H1 (cell line): Measurements from ENCODE around the gene EFCAB6. TPM values are rescaled to one million over a fixed set of nuclear protein-coding genes. Genes with fewer than 3 reads are reported as not detected.

Experiments
- CTCF ChIA-PET: fragments of 300-600 bp; sonication (Branson Sonifier 250); formaldehyde crosslinking; loops from one replicate; lab custom pipeline; 2021; ENCODE audit not compliant: partially characterized antibody; lab: Charles Lee
- POLR2A ChIA-PET: fragments of 300-600 bp; sonication (Branson Sonifier 250); formaldehyde crosslinking; loops from one replicate; lab custom pipeline; 2021; ENCODE audit warnings: inconsistent platforms; ENCODE audit not compliant: partially characterized antibody; lab: Charles Lee
- DNase-seq, 2 experiments: peaks; one replicate each; pipeline versions ENCODE4 v3.0.0 to v3.0.0-alpha.2; 2010 to 2022; ENCODE audit warnings: low spot score in 2 of 2, low read depth in 1 of 2, mixed read lengths in 1 of 2
- FAIRE-seq: peaks from 2 replicates; lab custom pipeline; 2011; peaks lifted over from hg19 to GRCh38; lab: Jason Lieb, UNC
- H2AFZ ChIP-seq: 2 replicates; pipeline ENCODE4 v1.8.1; 2012; ENCODE audit warnings: low read length, inconsistent platforms
- H2AK5ac ChIP-seq: 2 replicates; pipeline ENCODE4 v1.6.1; 2013; ENCODE audit warnings: low read depth, low read length
- H2BK120ac ChIP-seq: replicated peaks from 2 replicates; pipeline ENCODE3; 2013; ENCODE audit warnings: low read depth, low read length, inconsistent platforms
- H2BK12ac ChIP-seq: 2 replicates; pipeline ENCODE4 v1.6.1; 2013; ENCODE audit warnings: low read depth, low read length
- H2BK15ac ChIP-seq: 2 replicates; pipeline ENCODE4 v1.6.1; 2013; ENCODE audit warnings: low read length
- H2BK20ac ChIP-seq: 2 replicates; pipeline ENCODE4 v1.6.1; 2013; ENCODE audit warnings: low read length
- H2BK5ac ChIP-seq: 2 replicates; pipeline ENCODE4 v1.6.1; 2013; ENCODE audit warnings: low read depth, low read length
- H3K14ac ChIP-seq: 2 replicates; pipeline ENCODE4 v1.6.1; 2013; ENCODE audit warnings: inconsistent platforms; ENCODE audit not compliant: insufficient read length
- H3K18ac ChIP-seq: 2 replicates; pipeline ENCODE4 v1.6.1; 2013; ENCODE audit warnings: low read length; ENCODE audit errors: extremely low read depth
- H3K23ac ChIP-seq: 2 replicates; pipeline ENCODE4 v1.6.1; 2013; ENCODE audit warnings: inconsistent platforms; ENCODE audit not compliant: insufficient read length
- H3K23me2 ChIP-seq: 2 replicates; pipeline ENCODE4 v1.6.1; 2013; ENCODE audit warnings: low read depth, low read length
- H3K27ac ChIP-seq: 2 replicates; pipeline ENCODE4 v1.6.1; 2011; ENCODE audit warnings: low read depth, low read length, inconsistent platforms
- H3K27me3 ChIP-seq, 4 experiments: replicated peaks in 1 of 4; 1 replicate in 1 of 4; 2 replicates in 3 of 4; pipeline versions ENCODE4 v1.6.1 to v1.8.1; 2011 to 2013; ENCODE audit warnings: low read length in 3 of 4, mild to moderate bottlenecking in 3 of 4, inconsistent platforms in 2 of 4, mixed read lengths in 2 of 4, moderate library complexity in 1 of 4; ENCODE audit not compliant: control insufficient read depth in 3 of 4, insufficient read depth in 3 of 4; ENCODE audit errors: extremely low read depth in 1 of 4
- H3K36me3 ChIP-seq, 4 experiments: 2 replicates each; pipeline versions ENCODE4 v1.6.1 to v1.8.1; 2011 to 2013; ENCODE audit warnings: mild to moderate bottlenecking in 4 of 4, low read length in 3 of 4, moderate library complexity in 2 of 4, control low read depth in 1 of 4, inconsistent platforms in 1 of 4; ENCODE audit not compliant: insufficient read depth in 4 of 4, control insufficient read depth in 2 of 4
- H3K4ac ChIP-seq: replicated peaks from 2 replicates; pipeline ENCODE3; 2013; ENCODE audit warnings: low read length, low read depth, mixed read lengths, inconsistent platforms; ENCODE audit not compliant: insufficient read length
- H3K4me1 ChIP-seq, 4 experiments: replicated peaks in 1 of 4; 1 replicate in 1 of 4; 2 replicates in 3 of 4; pipeline versions ENCODE4 v1.6.1 to v1.8.1; 2011 to 2013; ENCODE audit warnings: low read length in 3 of 4, inconsistent platforms in 2 of 4, mixed read lengths in 1 of 4; ENCODE audit not compliant: insufficient read depth in 4 of 4, control insufficient read depth in 3 of 4
- H3K4me2 ChIP-seq, 2 experiments: 2 replicates each; pipeline versions ENCODE4 v1.6.1 to v1.8.1; 2011 to 2013; ENCODE audit warnings: low read depth in 2 of 2, low read length in 2 of 2, control low read depth in 1 of 2, inconsistent platforms in 1 of 2, mild to moderate bottlenecking in 1 of 2; ENCODE audit not compliant: insufficient read depth in 1 of 2
- H3K4me3 ChIP-seq, 4 experiments: fragments of 200-600, 300-600 bp in 1 of 4; sonication (generic), shearing (Covaris generic), sonication (Bioruptor Twin) in 1 of 4; 2 replicates each; pipeline versions ENCODE4 v1.5.1 to v1.8.1; 2011 to 2016; ENCODE audit warnings: low read length in 4 of 4, low read depth in 3 of 4, control low read depth in 2 of 4, inconsistent platforms in 2 of 4, mild to moderate bottlenecking in 2 of 4, mixed read lengths in 1 of 4, moderate library complexity in 1 of 4; ENCODE audit not compliant: insufficient read depth in 2 of 4; ENCODE audit errors: extremely low read depth in 1 of 4
- H3K56ac ChIP-seq: replicated peaks from 2 replicates; pipeline ENCODE3; 2013; ENCODE audit warnings: low read depth, mild to moderate bottlenecking, mixed read lengths, low read length, inconsistent platforms; ENCODE audit not compliant: insufficient read length
- H3K79me1 ChIP-seq: 2 replicates; pipeline ENCODE4 v1.6.1; 2013; ENCODE audit warnings: low read depth, low read length, control low read depth
- H3K79me2 ChIP-seq, 2 experiments: 2 replicates each; pipeline versions ENCODE4 v1.6.1 to v1.8.1; 2012 to 2013; ENCODE audit warnings: low read length in 2 of 2, mild to moderate bottlenecking in 2 of 2, inconsistent platforms in 1 of 2; ENCODE audit not compliant: insufficient read depth in 2 of 2, control insufficient read depth in 1 of 2
- H3K9ac ChIP-seq, 4 experiments: replicated peaks in 1 of 4; 1 replicate in 1 of 4; 2 replicates in 3 of 4; pipeline versions ENCODE4 v1.6.1 to v1.8.1; 2011 to 2013; ENCODE audit warnings: low read depth in 3 of 4, low read length in 3 of 4, control low read depth in 2 of 4, mild to moderate bottlenecking in 2 of 4, moderate library complexity in 2 of 4, inconsistent platforms in 1 of 4; ENCODE audit errors: extremely low read depth in 1 of 4
- H3K9me3 ChIP-seq, 2 experiments: 2 replicates each; pipeline versions ENCODE4 v1.6.1 to v1.8.1; 2012 to 2013; ENCODE audit warnings: mild to moderate bottlenecking in 2 of 2, moderate library complexity in 2 of 2, control low read depth in 1 of 2, inconsistent platforms in 1 of 2, low read depth in 1 of 2, low read length in 1 of 2, mixed read lengths in 1 of 2; ENCODE audit not compliant: insufficient read depth in 2 of 2
- H4K20me1 ChIP-seq, 2 experiments: replicated peaks in 1 of 2; 2 replicates each; pipeline versions ENCODE3 to v1.8.1; 2011 to 2013; ENCODE audit warnings: inconsistent platforms in 2 of 2, low read length in 2 of 2, mild to moderate bottlenecking in 1 of 2; ENCODE audit not compliant: insufficient read depth in 2 of 2, control insufficient read depth in 1 of 2
- H4K5ac ChIP-seq: 2 replicates; pipeline ENCODE4 v1.6.1; 2013; ENCODE audit warnings: low read length, low read depth, mixed read lengths, inconsistent platforms; ENCODE audit not compliant: insufficient read length
- H4K8ac ChIP-seq: 2 replicates; pipeline ENCODE4 v1.8.0; 2013; ENCODE audit warnings: mild to moderate bottlenecking, moderate library complexity, low read length, inconsistent platforms; ENCODE audit not compliant: insufficient read depth; ENCODE audit errors: extremely low read depth
- H4K91ac ChIP-seq: replicated peaks from 2 replicates; pipeline ENCODE3; 2013; ENCODE audit warnings: low read length, mixed read lengths, inconsistent platforms; ENCODE audit not compliant: insufficient read length
- BCL11A ChIP-seq, 2 experiments: IDR thresholded peaks; one replicate each; pipeline ENCODE4 v1.6.1; 2011; ENCODE audit warnings: low read depth in 2 of 2, low read length in 2 of 2, mild to moderate bottlenecking in 2 of 2
- CHD2 ChIP-seq: IDR thresholded peaks from 2 replicates; pipeline ENCODE4 v1.6.1; 2012; ENCODE audit warnings: low read length, improper control_type of control experiment
- CREB1 ChIP-seq: IDR thresholded peaks from 2 replicates; pipeline ENCODE4 v1.6.1; 2012; ENCODE audit warnings: inconsistent platforms
- KDM1A ChIP-seq: fragments of 200-600, 300-600 bp; sonication (generic); IDR thresholded peaks from 2 replicates; pipeline ENCODE4 v1.7.1; 2016; ENCODE audit warnings: mild to moderate bottlenecking, low read length, borderline replicate concordance
- TAF1 ChIP-seq: IDR thresholded peaks from 2 replicates; pipeline ENCODE4 v1.6.1; 2011; ENCODE audit warnings: mild to moderate bottlenecking, low read depth, low read length
- TBP ChIP-seq: IDR thresholded peaks from 2 replicates; pipeline ENCODE4 v1.6.1; 2011; ENCODE audit warnings: low read depth, low read length, improper control_type of control experiment
- WGBS, 2 experiments: shearing (Covaris generic) in 1 of 2; methylation state at CpG; one replicate each; pipeline versions ENCODE4 v1.1.6 to v1.1.7; 2013 to 2015; ENCODE audit warnings: low lambda C conversion rate in 2 of 2, mixed read lengths in 2 of 2, inconsistent platforms in 1 of 2, low coverage in 1 of 2, missing lambda C conversion rate in 1 of 2; ENCODE audit not compliant: insufficient replicate concordance in 2 of 2, insufficient coverage in 1 of 2, insufficient read length in 1 of 2; ENCODE audit errors: extremely low coverage in 1 of 2, missing lambda C conversion rate in 1 of 2; 5-methylcytosine and 5-hydroxymethylcytosine counted together
- polyA plus RNA-seq, 7 experiments: library from polyadenylated mRNA; depleted of rRNA in 3 of 7; stranded (reverse) in 5 of 7; unstranded in 2 of 7; fragments of >200 nt in 5 of 7; fragments of 200-250 nt in 2 of 7; gene quantifications; 1 replicate in 5 of 7; 2 replicates in 1 of 7; 4 replicates in 1 of 7; pipeline versions ENCODE4 v1.2.1 to v1.2.3, GENCODE V29; 2011 to 2013; ENCODE audit warnings: missing spikeins in 2 of 7, mixed read lengths in 2 of 7
- total RNA-seq: library from RNA; stranded (reverse); fragmentation: NEBNext Ultra II Directional; extraction: Animal tissue kit (Norgen Biotek cat#: 25700); gene quantifications from 2 replicates; pipeline ENCODE4 v1.2.1, GENCODE V29; 2021

EFCAB6 gene
- total and polyA plus RNA-seq, 2 of the 8 experiments (the other 6 are each of a cell fraction or from before 2014, with no cell fraction given) = 0.32 to 1.7 TPM

GRCh38 chr22:43582394-43582793, 229.7 kb downstream of the EFCAB6 start:
- H3K27me3 ChIP-seq = no peaks in the 10 kb centered on the region
- H2AFZ ChIP-seq = no peak overlapping the region
- no peak overlapping the region for H2BK12ac ChIP-seq
- WGBS, 2 experiments = 86% methylated on average over 1 of the region's 1 CpG; no CpG with 5 or more reads in 1 of the 2 experiments
- no peaks in the 10 kb centered on the region for H3K79me1 ChIP-seq
- H3K9ac ChIP-seq = no peak overlapping the region
- no peak overlapping the region for H3K14ac ChIP-seq
- no peak overlapping the region for H3K23ac ChIP-seq
- H3K4me3 ChIP-seq = no peak overlapping the region
- H3K4me1 ChIP-seq = peaks cover 0 to 3% (median 0%) of the 10 kb centered on the region in 4 experiments; a peak in 3 of 7 replicates
- no peak overlapping the region for H4K91ac ChIP-seq
- no peak overlapping the region for H3K56ac ChIP-seq
- H3K4ac ChIP-seq = no peak overlapping the region
- no peak overlapping the region for H2BK5ac ChIP-seq
- no peak overlapping the region for H3K4me2 ChIP-seq
- peaks cover under 1 to 6% of the 10 kb centered on the region in 2 experiments; a peak in 1 of 4 replicates for H3K9me3 ChIP-seq
- no peak overlapping the region for H3K18ac ChIP-seq
- H3K27ac ChIP-seq = no peak overlapping the region
- no peak overlapping the region for H4K5ac ChIP-seq
- FAIRE-seq (no peak), DNase-seq (no peak)
- ChIA-PET CTCF (no interaction called here), POLR2A (no interaction called here)
- H2BK120ac ChIP-seq = no peak overlapping the region
- no peaks in the 10 kb centered on the region for H3K36me3 ChIP-seq
- H3K23me2 ChIP-seq = peaks cover 2% of the 10 kb centered on the region; the same call in 1 of the 2 replicates
- peaks cover 0 to 1% of the 10 kb centered on the region in 2 experiments for H4K20me1 ChIP-seq
- no peak overlapping the region for H2BK15ac ChIP-seq
- H2BK20ac ChIP-seq = no peak overlapping the region
- H3K79me2 ChIP-seq = no peaks in the 10 kb centered on the region
- no peak overlapping the region for H4K8ac ChIP-seq
- H2AK5ac ChIP-seq = no peak overlapping the region
- TF ChIP-seq TBP (no peak), CHD2 (no peak), CREB1 (no peak), TAF1 (no peak), KDM1A (no peak), BCL11A (IDR thresholded peaks at IDR 0.05; ENCODE audit: low read depth in 2 of 2, low read length in 2 of 2) (no peak)
